Fibroblast of the aortic adventitia (primary cell): Measurements from ENCODE around the gene MPO. TPM values are rescaled to one million over a fixed set of nuclear protein-coding genes. Genes with fewer than 3 reads are reported as not detected.

Experiments used
- DNase-seq: peaks from one replicate; pipeline ENCODE4 v3.0.0-alpha.2; 2010; ENCODE audit warnings: low read depth
- H3K4me3 ChIP-seq: 2 replicates; pipeline ENCODE4 v1.5.1; 2011; ENCODE audit warnings: low read depth, mild to moderate bottlenecking, control low read depth, low read length, moderate library complexity
- total RNA-seq: library from RNA; depleted of rRNA; stranded (reverse); fragments of >200 nt; gene quantifications from 2 replicates; pipeline ENCODE4 v1.2.3, GENCODE V29; 2012; ENCODE audit warnings: low replicate concordance
- TF ChIP-seq, protein P1 (sequence below): IDR thresholded peaks from 2 replicates; pipeline ENCODE4 v1.5.1; 2011; ENCODE audit warnings: mild to moderate bottlenecking, low read length, control low read depth, inconsistent platforms; ENCODE audit not compliant: insufficient read depth

Gene MPO
- total RNA-seq, 1 donor: 0.09 TPM

DNA sequence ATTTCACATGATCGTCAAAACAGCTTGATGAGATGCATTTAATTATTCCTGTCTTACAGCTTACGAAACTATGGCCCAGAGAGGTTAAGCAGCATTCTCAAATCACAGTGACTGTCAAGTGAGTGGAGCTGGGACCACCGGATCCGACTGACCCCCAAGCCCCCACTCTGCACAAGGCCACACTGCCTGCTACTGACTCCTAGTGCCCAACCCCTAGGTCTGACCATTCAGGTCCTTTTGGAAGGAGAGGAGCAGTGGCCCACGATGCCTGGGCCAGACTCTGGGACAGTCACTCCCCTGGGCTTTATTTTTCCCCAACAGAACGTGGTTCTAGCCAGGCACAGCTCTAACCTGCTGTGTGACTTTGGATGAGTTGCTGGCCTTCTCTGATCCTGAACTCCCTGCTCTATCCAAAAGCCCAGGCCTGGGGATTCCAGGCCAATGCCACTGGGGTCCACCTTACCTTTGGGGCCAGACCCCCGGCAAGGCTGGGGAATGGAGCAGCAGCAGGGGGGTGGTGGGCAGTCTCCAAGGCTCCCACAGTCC is 38.0 kb upstream of the MPO start:
- TF ChIP-seq, protein P1, sequence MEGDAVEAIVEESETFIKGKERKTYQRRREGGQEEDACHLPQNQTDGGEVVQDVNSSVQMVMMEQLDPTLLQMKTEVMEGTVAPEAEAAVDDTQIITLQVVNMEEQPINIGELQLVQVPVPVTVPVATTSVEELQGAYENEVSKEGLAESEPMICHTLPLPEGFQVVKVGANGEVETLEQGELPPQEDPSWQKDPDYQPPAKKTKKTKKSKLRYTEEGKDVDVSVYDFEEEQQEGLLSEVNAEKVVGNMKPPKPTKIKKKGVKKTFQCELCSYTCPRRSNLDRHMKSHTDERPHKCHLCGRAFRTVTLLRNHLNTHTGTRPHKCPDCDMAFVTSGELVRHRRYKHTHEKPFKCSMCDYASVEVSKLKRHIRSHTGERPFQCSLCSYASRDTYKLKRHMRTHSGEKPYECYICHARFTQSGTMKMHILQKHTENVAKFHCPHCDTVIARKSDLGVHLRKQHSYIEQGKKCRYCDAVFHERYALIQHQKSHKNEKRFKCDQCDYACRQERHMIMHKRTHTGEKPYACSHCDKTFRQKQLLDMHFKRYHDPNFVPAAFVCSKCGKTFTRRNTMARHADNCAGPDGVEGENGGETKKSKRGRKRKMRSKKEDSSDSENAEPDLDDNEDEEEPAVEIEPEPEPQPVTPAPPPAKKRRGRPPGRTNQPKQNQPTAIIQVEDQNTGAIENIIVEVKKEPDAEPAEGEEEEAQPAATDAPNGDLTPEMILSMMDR: no peak
- no peak for DNase-seq

DNA sequence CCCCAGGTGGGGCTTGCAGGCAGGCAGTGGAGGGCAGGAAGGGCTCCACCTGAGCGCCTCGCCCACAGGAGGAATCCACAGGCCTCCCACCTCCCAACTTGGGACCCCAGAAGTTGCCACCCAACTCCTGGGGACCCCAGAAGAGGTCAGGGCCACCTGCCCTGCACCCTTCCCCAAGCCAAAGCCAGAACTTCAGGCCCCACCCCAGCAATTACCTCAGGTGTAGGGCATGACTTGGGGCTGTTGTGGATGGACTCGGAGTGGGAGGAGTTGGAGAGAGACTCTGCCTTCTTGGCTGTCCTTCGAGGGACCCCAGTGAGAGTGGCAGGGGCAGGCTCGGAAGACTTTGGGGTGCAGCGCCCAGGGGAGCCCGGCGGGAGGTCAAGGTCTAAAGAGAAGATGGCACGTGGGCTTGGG is 37.3 kb upstream of the MPO start:
- TF ChIP-seq, protein P1: no peak
- DNase-seq: no peak

More for the DNA sequence above, 38.0 kb upstream of the MPO start:
- H3K4me3 ChIP-seq: no peak overlapping the region

DNA sequence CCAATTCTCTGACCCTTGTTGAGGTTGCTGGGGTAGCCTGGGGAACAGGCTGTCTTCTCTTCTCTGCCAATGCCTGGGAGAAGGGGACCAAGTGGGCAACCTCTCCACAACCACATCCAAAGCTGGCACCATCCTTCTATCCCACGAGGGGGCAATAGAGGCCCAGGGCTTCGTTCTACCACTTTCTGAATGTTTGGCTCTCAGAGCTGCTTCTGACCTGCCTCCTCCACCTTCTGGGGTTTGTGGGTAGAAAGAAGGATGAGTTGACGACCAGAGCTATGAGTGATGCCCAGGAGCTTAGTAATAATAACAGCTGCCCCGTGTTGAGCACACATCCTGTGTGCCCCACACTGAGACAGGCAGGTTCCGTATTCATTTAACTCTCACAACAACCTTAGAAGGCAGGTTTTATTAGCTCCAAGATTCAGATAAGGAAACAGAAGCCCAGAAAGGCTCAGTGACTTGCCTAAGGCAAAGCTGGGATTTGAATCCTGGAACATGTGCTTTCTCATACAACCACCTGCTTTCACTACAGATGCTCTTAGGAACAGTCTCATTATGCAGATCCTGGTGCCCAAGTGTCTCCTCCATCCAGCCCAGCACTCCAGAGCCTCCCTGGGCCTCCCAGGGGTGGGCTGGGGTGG is 36.8 kb upstream of the MPO start:
- DNase-seq: peak; percentile 51
- TF ChIP-seq, protein P1: peak; percentile 77

More for the DNA sequence above, 37.3 kb upstream of the MPO start:
- H3K4me3 ChIP-seq: no peak overlapping the region

GRCh38 chr17:58316260-58316960 is 35.7 kb upstream of the MPO start:
- TF ChIP-seq, protein P1: no peak

More for the DNA sequence above, 36.8 kb upstream of the MPO start:
- no peak overlapping the region for H3K4me3 ChIP-seq

GRCh38 chr17:58315750-58316149 is 35.0 kb upstream of the MPO start:
- no peak for DNase-seq
- H3K4me3 ChIP-seq: no peak overlapping the region
- TF ChIP-seq, protein P1: no peak

More at GRCh38 chr17:58316260-58316960, 35.7 kb upstream of the MPO start:
- DNase-seq: no peak
- H3K4me3 ChIP-seq: no peak overlapping the region

GRCh38 chr17:58315281-58315711 is 34.6 kb upstream of the MPO start:
- no peak overlapping the region for H3K4me3 ChIP-seq
- no peak for DNase-seq
- TF ChIP-seq, protein P1: no peak
